NCI-H345 treated with DMSO at 0.1 percent for 48 hours (cell line): ENCODE measurements around the gene CD96.
"Not testable (repeated sequence)": the region's sequence is repeated elsewhere in the genome, so short reads cannot be mapped to it uniquely, and the experiment has no call there.

Experiments
- DNase-seq: peaks from one replicate; lab custom pipeline; 2025; ENCODE audit not compliant: unreplicated experiment; lab: John Stamatoyannopoulos, UW

Gene CD96, protein sequence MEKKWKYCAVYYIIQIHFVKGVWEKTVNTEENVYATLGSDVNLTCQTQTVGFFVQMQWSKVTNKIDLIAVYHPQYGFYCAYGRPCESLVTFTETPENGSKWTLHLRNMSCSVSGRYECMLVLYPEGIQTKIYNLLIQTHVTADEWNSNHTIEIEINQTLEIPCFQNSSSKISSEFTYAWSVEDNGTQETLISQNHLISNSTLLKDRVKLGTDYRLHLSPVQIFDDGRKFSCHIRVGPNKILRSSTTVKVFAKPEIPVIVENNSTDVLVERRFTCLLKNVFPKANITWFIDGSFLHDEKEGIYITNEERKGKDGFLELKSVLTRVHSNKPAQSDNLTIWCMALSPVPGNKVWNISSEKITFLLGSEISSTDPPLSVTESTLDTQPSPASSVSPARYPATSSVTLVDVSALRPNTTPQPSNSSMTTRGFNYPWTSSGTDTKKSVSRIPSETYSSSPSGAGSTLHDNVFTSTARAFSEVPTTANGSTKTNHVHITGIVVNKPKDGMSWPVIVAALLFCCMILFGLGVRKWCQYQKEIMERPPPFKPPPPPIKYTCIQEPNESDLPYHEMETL

DNA sequence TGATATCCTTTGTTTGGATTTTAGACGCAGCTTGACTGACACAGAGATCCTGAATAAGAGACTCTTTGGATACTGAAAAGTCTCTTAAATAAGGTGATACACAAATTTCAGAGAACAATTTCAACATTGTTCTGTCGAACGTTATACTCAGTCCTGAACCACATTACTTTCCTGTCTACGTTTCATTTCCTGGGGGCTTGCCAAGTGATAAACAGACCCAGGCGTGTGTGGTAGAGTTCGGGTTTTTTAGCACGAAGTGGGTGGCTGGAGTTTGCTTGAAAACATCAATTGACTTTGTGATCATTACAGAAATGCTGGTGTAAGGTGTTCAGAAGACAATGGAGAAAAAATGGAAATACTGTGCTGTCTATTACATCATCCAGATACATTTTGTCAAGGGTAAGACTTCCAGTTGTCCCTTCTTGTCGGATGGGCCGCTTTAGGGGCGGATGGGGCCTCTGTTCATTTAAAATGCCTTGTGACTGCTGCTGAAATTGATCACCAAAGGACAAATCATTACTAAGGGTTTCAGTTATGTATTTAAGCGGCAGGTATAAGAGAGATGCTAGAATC is at the start of gene CD96:
Gene CD96 (plus strand): TSS at position 287 of the 573 bp plus-strand sequence. CDS start 52 bp downstream, at position 339.
- no peak for DNase-seq

DNA sequence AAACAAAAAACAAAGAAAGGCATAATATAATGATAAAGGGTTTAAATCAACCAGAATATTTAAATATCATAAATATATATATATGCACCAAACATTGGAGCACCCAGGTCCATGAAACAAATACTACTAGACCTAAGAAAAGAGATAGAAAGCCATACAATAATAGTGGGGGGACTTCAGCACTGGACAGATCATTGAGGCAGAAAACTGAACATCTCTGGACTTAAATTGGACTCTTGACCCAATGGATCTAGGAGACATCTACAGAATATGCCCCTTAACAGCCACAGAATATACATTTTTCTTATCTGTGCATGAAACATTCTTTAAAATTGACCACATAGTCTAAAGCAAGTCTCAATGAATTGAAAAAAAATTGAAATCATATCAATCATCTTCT is 48.7 kb upstream of the CD96 start:
- DNase-seq: no peak

DNA sequence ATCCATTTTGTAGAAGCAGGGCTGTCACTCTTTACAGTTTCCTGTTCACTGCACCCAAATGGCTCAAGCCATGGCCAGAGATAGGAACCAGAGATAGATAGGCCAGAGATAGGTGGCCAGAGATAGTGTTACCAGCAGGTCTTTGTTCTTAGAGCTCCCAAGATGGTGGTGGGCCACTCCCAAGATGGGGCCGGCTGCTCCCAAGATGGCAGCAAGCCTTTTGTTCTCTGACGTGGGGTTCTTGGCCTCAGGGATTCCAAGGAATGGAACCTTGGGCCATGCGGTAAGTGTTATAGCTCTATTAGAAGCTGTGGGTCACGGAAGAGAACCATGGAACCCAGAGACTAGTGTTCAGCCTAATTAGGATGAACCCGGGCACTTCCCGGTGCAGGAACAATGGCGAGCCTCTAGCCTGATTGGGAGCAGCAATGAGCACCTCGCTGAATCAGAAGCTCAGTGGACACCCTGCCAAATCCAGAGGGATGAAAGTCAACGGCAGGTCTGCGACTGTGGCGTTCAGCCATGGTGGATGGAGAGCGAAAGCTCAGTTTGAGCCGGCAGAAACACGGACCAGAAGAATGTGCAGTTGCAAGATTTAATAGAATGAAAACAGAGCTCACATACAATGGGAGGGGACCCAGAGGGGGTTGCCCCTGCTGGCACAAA is 45.0 kb upstream of the CD96 start:
- no peak for DNase-seq

DNA sequence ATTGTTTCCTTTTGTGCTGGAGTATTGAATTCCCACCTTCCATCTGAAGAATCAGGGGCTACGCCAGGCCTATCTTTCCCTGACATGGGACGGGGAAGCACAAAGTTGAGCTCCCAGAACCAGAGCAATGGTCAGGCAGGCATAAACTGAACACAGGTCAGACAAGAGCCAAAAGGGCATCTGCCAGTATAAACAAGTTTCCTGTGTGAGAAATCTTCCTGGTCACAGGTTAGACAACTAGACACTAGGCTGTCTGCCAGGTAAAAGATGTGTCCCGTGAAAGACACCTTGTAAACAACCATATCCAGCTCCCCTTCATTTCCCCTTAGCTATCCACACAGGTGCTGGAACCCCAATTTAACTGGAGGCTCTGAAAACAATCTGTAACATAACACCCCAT is 44.0 kb upstream of the CD96 start:
- no peak for DNase-seq

DNA sequence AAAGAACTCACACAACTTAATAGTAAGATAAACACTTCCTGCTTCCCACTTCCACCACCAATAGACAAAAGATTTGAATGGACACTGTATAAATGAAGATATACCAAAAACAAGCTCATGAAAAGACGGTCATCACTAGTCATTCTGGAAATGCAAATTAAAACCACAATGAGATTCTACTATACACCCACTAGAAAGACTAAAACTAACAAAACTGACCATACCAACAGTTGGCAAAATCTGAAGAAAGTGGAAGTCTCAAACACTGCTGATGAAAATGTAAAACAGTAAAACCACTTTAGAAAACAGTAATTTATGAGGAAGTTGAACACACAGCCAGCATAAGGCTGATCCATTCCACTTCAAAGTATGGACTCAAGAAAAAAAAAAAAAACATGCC is 35.6 kb upstream of the CD96 start:
- DNase-seq: no peak

DNA sequence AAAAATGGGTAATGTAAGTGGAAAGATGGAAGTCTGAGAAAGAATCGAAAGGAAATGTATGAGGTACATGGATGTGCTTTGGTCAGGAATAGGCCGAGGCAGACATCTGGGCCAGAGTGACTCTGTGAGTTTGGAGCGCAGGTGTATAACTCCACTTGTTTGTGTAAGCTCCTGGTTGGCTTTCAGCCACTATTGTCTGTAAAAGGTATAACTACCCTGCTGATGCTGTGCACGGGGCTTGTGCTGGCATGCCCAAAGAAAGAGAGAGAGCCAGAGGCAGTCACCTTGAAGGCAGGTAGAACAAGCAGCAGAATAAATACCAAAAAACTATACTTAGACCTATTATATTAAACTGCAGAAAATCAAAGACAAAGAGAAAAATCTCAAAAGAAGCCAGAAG is 32.7 kb upstream of the CD96 start:
- no peak for DNase-seq

DNA sequence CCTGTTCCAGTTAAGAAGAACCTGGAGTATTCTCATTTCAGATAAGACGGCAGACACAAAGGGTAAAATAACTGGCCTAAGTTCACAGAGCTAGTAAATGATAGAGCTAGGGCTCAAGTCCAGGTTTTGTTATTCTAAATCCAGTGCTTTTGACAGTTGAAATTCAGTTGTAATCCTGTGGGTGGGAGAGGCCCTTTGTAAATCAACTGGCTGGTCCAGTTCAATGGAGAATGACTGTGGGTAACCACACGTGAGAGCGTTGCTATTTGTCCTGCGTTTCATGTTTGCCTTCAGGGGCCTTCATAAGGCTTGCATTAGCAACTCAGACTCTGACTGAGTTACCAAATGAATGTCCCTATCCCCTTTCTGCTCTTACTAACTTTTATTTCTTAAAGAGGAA is 24.2 kb upstream of the CD96 start:
- DNase-seq: no peak

DNA sequence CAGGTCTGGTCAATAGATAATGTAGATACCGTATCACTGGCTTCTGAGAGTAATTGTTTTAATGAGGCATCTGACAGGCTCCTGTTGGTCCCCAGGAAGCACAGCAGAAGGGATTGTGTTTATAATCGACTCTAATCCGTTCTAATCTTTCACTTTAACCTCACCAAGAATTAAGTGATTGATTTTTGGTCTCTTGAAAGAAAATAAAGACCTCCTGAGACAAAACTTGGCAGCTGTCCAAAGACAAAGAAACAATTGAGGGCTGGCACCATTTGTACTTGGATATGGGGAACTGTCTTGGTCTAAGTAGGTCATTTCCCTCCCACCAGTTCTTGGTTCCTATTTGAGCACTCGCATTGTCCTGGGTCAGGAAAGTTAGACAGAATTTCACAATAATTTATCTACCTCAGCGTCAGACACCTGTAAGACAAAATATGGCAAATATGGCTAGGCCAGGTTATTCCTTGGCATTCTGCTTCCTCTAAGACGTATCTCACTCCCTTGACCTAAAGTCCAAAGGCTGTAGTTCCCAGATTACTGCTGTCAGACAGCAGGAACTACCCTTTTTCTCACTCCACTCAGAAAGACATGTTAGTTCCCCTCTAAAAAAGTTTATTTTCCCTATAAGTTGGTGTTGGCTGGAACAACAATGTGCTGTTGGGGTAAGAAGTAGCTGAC is 22.7 kb upstream of the CD96 start:
- DNase-seq: no peak

DNA sequence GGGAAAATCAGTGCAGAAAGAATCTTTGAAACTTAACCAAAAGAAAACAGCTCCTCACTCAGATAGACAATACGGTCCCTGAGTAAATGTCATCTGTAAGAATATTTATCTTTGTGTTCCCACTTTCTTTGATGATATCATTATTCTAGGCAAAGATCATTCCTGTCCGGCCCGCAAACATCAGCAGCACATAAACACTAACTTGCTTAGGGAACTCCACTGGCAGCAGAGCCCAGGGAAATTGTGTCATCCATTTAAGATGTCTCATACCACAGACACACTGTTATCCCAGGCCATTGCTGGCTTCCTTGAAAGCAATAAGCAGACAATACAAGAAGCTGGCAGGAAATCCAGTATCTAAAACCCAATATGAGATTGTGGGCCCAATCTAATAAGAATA is 20.1 kb upstream of the CD96 start:
- no peak for DNase-seq

DNA sequence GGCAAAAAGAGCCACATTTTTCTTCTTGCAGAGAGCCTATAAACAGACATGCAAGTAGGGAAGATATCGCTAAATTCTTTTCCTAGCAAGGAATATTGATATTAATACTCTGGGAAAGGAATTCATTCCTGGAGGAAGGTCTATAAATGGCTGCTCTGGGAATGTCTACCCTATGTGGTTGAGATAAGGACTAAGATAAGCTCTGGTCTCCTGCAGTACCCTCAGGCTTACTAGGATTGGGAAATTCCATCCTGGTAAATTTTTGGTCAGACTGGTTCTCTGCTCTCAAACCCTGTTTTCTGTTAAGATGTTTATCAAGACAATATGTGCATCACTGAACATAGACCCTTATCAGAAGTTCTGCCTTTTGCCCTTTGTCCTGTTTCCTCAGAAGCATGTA is 17.5 kb upstream of the CD96 start:
- DNase-seq: not testable (repeated sequence)

DNA sequence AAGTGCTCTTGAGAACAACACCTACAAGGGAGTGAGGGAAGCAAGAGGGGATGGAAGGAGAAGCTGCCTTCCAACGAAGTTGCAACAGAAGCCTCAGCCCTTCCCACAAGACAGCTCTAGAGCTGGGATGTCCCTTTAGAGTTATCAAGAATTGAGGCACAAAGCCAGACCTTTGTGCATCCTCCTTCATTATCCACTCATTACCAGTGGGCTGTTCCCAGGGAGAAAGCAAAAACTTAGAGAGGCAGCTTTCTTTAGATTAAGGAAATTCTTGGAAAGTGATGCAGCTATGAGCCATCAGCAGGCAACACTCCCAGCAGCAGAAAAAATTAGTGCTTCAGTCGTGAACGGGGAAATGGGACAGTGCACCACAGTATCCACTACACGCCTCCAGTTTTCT is 10.6 kb upstream of the CD96 start:
- DNase-seq: no peak

DNA sequence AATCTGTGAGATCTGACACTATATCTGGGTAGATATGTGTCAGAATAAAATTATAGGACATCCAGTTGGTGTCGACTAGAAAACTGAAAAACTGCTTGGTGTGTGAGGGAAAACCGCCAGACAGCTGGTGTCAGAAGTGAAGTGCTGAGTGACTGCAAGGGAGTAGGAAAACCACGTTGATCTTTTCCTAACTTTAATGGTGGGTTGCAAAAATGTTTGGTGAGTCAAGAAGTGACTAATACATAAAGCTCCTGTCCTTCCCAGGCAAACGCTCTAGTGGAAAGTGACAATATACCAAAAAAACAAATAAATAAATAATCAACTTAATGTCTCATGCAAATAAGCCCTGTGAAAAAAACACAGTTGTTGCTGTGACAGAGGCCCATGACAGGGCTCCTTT is 7.3 kb upstream of the CD96 start:
- DNase-seq: no peak

DNA sequence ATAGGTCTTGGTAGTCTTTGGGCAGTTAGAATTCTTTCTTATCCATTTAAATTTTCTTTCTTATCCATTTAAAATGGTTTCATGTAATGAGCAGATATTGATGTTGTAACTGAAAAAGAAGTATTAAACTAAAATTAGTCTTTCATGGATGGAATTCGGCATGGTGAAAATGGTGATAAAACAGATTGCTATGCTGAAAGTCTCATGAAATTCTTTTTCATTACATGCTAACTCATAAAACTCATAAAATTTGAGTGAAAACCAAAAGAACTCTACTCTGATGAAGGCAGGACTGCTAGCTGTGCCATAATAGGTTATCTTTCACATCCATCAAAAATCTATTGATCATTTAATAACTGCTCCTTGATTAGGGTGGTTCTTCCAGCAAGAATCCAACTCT is 3.9 kb upstream of the CD96 start:
- DNase-seq: no peak

DNA sequence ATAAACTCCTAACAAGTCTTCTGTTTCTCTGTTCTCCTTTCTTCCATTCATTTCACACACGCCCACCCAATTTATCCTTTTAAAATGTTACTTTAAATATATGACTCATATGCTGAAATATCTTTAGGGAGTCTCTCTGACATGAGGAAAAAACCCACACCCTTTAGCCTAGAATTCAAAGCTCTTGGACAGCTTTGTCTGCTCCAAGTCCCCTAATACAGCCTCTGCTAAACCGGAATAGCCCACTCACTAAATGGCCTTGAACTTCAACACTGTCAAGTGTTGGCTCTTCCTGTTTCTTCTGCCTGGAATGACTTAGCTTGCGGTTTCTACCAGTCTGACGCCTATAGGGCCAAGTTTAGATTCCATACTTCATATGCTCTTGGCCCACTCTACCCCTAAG is 3.3 kb upstream of the CD96 start:
- DNase-seq: no peak

DNA sequence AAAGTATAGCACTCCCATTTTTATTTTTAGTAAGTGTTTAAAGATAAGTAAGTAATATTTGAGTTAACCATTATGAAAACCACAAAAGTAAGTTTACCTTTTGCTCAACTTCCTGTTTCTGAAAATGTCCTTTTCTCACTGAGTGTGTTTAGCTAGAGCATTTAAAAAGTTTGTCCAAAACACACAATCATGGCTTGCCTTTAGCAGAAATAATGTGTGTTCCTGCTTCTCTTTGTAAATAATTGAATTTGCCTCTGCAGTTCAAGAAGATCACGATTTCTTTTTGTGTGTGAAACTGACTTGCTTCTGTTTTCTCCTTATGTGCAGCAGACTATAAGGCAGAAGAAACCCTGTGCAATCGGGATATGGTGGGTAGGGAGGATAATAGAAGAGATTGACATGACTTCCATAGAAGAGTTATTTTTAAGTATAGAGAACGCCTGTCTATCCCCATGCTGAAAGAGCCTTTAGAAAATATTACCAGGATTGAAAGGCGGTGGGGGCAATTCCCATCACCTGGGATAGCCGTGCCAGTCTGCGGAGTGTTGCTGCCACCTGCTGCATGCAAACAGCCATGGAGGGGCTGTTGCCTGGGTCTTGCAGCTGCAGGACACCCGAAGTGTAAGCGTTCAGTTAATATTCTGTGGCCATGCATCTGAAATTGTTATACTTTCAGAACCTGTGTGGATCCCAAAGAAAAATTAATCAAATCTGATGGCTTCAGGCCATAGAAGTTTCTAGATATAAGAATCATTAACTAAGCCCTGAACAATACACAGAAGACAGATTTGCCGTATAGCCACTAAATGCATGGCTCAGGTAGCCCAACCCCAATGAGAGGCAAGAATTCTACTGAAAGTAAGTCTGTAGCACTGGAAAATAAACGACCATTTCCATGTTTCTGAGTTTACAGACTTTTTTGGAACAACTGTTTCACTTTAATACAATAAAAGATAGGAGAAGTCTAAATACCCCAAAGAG is 2.4 kb upstream of the CD96 start:
- no peak for DNase-seq

DNA sequence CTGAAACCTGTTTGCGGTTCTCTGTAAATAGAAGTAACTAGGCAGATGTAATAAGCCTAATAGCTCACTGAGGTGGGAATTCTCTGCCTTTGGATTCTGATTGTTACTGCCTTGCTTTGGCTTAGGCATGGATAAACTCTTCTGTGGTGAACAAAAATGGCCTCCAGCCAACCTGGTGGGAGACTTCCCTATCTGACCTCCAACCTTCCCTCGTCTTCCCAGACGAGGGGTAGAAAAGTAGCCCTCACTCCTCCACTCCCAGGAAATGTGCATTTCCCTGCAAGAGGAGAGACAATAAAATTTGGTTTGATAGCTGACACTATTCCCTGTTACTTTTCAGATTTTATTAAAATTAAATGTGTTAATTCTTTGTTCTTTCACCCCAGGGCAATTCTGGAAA is 606 bp upstream of the CD96 start:
- no peak for DNase-seq

DNA sequence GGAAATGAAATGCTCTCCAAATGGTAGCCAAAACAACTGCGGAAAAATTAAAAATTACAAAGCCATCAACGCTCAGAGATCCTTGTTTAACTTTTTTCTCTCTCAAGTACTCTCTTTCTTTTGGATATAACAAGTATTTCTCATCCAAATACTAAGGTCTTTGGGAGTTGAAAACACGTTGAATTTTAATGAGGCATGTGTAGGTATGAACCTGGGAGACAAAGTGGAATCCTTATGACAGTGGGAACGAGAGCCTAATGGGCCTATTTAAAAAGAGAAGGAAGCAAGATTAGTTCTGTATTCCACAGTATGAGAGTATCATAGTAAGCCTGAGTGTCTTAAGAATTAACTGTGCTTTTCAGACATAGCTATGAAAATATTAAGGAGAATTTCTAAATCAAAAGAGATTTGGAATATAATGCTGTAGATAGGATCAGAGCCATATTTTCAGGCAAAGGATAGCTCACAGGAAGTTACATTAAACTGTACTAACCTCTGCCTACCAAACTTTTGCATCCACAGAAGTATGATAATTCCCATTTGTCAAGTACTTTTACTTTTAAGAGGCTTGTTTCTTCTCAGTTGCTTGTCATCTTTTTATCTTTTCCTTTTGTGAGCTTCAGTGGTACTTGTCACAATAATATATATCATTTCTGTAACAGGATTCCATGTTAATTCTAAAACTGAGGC is 759 bp downstream of the CD96 start:
- DNase-seq: no peak

DNA sequence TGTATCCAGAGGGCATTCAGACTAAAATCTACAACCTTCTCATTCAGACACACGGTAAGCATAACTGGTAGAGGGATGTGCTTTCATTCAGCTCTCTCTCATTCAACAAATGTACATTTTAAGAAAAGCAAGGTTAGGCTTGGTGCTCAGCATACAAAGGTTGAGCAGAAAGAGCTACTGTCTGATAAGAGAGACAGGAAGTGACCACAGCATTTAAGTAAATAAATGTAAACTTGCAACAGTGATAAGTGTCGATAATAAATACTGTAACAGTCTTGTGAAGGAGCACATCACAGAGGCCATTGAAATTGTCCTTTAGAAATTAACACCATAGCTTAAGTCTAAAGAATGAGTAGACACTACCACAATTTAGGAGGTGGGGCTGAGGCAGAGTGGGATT is 3.4 kb downstream of the CD96 start:
- no peak for DNase-seq

DNA sequence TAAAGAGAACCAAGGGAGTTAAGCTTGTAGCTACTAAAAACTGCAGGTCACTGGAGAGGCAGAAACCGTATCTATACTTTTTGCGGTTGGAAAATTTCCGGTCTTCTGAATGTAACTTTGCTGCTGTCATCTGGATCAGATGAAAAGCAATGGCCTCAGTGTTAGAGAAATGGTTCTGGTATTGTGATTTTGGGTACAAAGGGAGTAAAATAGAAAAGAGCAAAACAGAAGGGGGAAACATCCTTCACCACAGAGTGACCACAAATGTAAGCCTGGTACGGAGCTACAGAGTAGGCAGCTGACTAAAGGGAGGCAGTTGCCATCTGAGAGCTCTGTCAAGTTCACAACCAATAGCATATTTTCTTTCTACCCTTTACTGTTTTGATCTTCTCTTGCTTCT is 5.6 kb downstream of the CD96 start:
- DNase-seq: no peak

DNA sequence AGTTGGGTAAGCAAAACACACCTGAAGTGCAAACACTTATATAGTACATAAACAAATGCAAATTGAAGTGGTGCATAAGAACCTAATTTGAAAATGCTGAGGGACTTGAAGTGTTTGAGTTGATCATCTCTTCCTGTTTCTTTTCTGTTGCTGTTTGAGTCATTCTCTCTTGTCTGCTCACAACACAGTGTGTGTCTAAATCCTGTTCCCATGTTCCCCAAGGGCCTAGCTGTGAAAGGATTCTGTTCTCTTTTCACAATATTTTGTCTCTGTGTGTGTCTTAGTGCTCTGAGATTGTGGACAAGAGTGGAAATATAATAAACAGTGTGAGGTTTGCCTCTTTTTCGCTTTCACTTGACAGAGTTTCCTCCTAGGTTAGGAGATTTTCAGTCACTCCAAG is 6.1 kb downstream of the CD96 start:
- DNase-seq: no peak
